PFSK-1 (cell line): ENCODE results near the gene SCYGR6.

Source experiments
- FOXP2 ChIP-seq: optimal IDR thresholded peaks from 2 replicates; pipeline ENCODE3; 2011; ENCODE audit warnings: borderline replicate concordance, control low read depth, inconsistent platforms; ENCODE audit not compliant: insufficient read depth; ENCODE audit errors: extremely low read length, extremely low read depth
- POLR2AphosphoS5 ChIP-seq: IDR thresholded peaks from 2 replicates; pipeline ENCODE4 v1.6.1; 2012; ENCODE audit warnings: low read depth, mild to moderate bottlenecking, control low read depth, low read length, moderate library complexity
- REST ChIP-seq, 2 experiments: IDR thresholded peaks; 2 replicates each; pipeline versions ENCODE4 v1.6.1 to v1.8.0; 2011 to 2012; ENCODE audit warnings: low read depth in 2 of 2, low read length in 2 of 2, control low read depth in 1 of 2, inconsistent platforms in 1 of 2, mild to moderate bottlenecking in 1 of 2, moderate library complexity in 1 of 2; ENCODE audit not compliant: insufficient read depth in 1 of 2
- SIN3A ChIP-seq: IDR thresholded peaks from 2 replicates; pipeline ENCODE4 v1.6.1; 2012; ENCODE audit warnings: mild to moderate bottlenecking, low read length, moderate library complexity, borderline replicate concordance; ENCODE audit not compliant: insufficient read depth
- TAF1 ChIP-seq: IDR thresholded peaks from 2 replicates; pipeline ENCODE4 v1.6.1; 2012; ENCODE audit warnings: low read length, control low read depth, borderline replicate concordance; ENCODE audit not compliant: insufficient read depth

SCYGR6 gene

GRCh38 chr2:227748079-227748478 is 23.5 kb upstream of the SCYGR6 start:
- no peak for TF ChIP-seq SIN3A
- TF ChIP-seq POLR2AphosphoS5, result no peak
- no peak for TF ChIP-seq TAF1
- TF ChIP-seq REST (IDR thresholded peaks at IDR 0.05; ENCODE audit: insufficient read depth in 1 of 2, low read depth in 2 of 2, low read length in 2 of 2), result no peak
- TF ChIP-seq FOXP2, result no peak

GRCh38 chr2:227745594-227745993 is 21.0 kb upstream of the SCYGR6 start, which contains the start of gene SCYGR8:
Gene SCYGR8, plus strand, starts transcription at chr2:227745894. Its CDS starts 0 bp downstream, at chr2:227745894.
- no peak for TF ChIP-seq TAF1
- TF ChIP-seq FOXP2, result no peak
- no peak for TF ChIP-seq REST (IDR thresholded peaks at IDR 0.05; ENCODE audit: insufficient read depth in 1 of 2, low read depth in 2 of 2, low read length in 2 of 2)
- no peak for TF ChIP-seq POLR2AphosphoS5
- TF ChIP-seq SIN3A, result no peak

- no peak for TF ChIP-seq SIN3A
- no peak for TF ChIP-seq POLR2AphosphoS5
- no peak for TF ChIP-seq FOXP2
- TF ChIP-seq REST (IDR thresholded peaks at IDR 0.05; ENCODE audit: insufficient read depth in 1 of 2, low read depth in 2 of 2, low read length in 2 of 2), result no peak
- TF ChIP-seq TAF1, result no peak
These were observed 14.8 kb upstream of the SCYGR6 start for GRCh38 chr2:227739351-227739750.

- TF ChIP-seq FOXP2, result no peak
- no peak for TF ChIP-seq TAF1
- TF ChIP-seq POLR2AphosphoS5, result no peak
These were observed 3.5 kb upstream of the SCYGR6 start, which contains the start of gene SCYGR7 for GRCh38 chr2:227728035-227728434. Gene SCYGR7, plus strand, starts transcription at chr2:227728335. Its CDS starts 0 bp downstream, at chr2:227728335.

GRCh38 chr2:227720680-227721079 is 3.9 kb downstream of the SCYGR6 start:
- no peak for TF ChIP-seq REST (IDR thresholded peaks at IDR 0.05; ENCODE audit: insufficient read depth in 1 of 2, low read depth in 2 of 2, low read length in 2 of 2)
- no peak for TF ChIP-seq TAF1
- TF ChIP-seq FOXP2, result no peak
- TF ChIP-seq POLR2AphosphoS5, result no peak
- no peak for TF ChIP-seq SIN3A
